ENCODE measurements around the gene PTRHD1. TPM values are rescaled to one million over a fixed set of nuclear protein-coding genes. Genes with fewer than 3 reads are reported as not detected.

PTRHD1 gene
- total and polyA plus RNA-seq, 11 donors = 12.6 to 37.1 (median 27.5) TPM

- WGBS, 4 donors = 89 to 97% (median 92%) methylated on average over 13 to 15 of the region's 15 CpGs
- H3K4me3 ChIP-seq = no peak overlapping the region
- no peak for DNase-seq
- intact Hi-C loops (cut with DNase I) = loop anchor here in 2 of 10 donors (10.0 kb wide), 2 partner anchors 373 to 597 kb away; no protein-coding TSS in a partner anchor
- ATAC-seq = no peak
- H3K27ac ChIP-seq = no peak overlapping the region
- TF ChIP-seq POLR2A (IDR thresholded peaks at IDR 0.05) (no peak), CTCF (IDR thresholded peaks at IDR 0.05) (no peak)
- H3K9me3 ChIP-seq = no peaks in the 10 kb centered on the region
- no peaks in the 10 kb centered on the region for H3K27me3 ChIP-seq
- peaks cover 0 to 8% (median 0%) of the 10 kb centered on the region in 12 donors for H3K4me1 ChIP-seq
- H3K36me3 ChIP-seq = peaks cover 0 to 70% (median 27%) of the 10 kb centered on the region in 9 donors
Measured at GRCh38 chr2:24821433-24821891, 28.3 kb upstream of the PTRHD1 start.

- 90 to 95% (median 93%) methylated on average over 15 to 17 of the region's 17 CpGs for WGBS, 4 donors
- H3K36me3 ChIP-seq = peaks cover 0 to 77% (median 32%) of the 10 kb centered on the region in 9 donors
- peaks cover 0 to 8% (median 0%) of the 10 kb centered on the region in 12 donors for H3K4me1 ChIP-seq
- ATAC-seq (no peak), DNase-seq (no peak)
- no peaks in the 10 kb centered on the region for H3K9me3 ChIP-seq
- no peak for TF ChIP-seq POLR2A (IDR thresholded peaks at IDR 0.05)
- TF ChIP-seq CTCF (IDR thresholded peaks at IDR 0.05) = no peak
- no peaks in the 10 kb centered on the region for H3K27me3 ChIP-seq
- intact Hi-C loops (cut with DNase I) = loop anchor here in 2 of 10 donors (10.0 kb wide), 2 partner anchors 374 to 596 kb away; no protein-coding TSS in a partner anchor
- H3K27ac ChIP-seq = no peak overlapping the region
- H3K4me3 ChIP-seq = no peak overlapping the region
Measured at GRCh38 chr2:24820598-24821432, 27.6 kb upstream of the PTRHD1 start.

GRCh38 chr2:24820175-24820513 is 27.0 kb upstream of the PTRHD1 start:
- Histone ChIP-seq H3K4me3 (no peak overlapping the region), H3K27me3 (no peaks in the 10 kb centered on the region), H3K27ac (no peak overlapping the region), H3K36me3 (peaks cover 0 to 84% (median 34%) of the 10 kb centered on the region in 9 donors), H3K4me1 (peaks cover 0 to 8% (median 0%) of the 10 kb centered on the region in 12 donors), H3K9me3 (no peaks in the 10 kb centered on the region)
- no peak for ATAC-seq
- DNase-seq = no peak
- WGBS, 4 donors = 89 to 95% (median 91%) methylated on average over 7 of the region's 7 CpGs
- intact Hi-C loops (cut with DNase I) = loop anchor here in 2 of 10 donors (10.0 kb wide), 2 partner anchors 375 to 595 kb away; no protein-coding TSS in a partner anchor
- TF ChIP-seq POLR2A (IDR thresholded peaks at IDR 0.05) = no peak

- Histone ChIP-seq H3K9me3 (no peaks in the 10 kb centered on the region), H3K4me3 (no peak overlapping the region), H3K27me3 (no peaks in the 10 kb centered on the region), H3K27ac (no peak overlapping the region), H3K36me3 (peaks cover 0 to 88% (median 34%) of the 10 kb centered on the region in 9 donors), H3K4me1 (peaks cover 0 to 8% (median 0%) of the 10 kb centered on the region in 12 donors)
- TF ChIP-seq CTCF (IDR thresholded peaks at IDR 0.05) = no peak
- no peak for TF ChIP-seq POLR2A (IDR thresholded peaks at IDR 0.05)
- WGBS, 4 donors = 81 to 88% (median 87%) methylated on average over 18 to 21 of the region's 21 CpGs
- no peak for DNase-seq
- intact Hi-C loops (cut with DNase I) = loop anchor here in 2 of 10 donors (10.0 kb wide), 2 partner anchors 375 to 595 kb away; no protein-coding TSS in a partner anchor
- no peak for ATAC-seq
Measured at GRCh38 chr2:24819442-24820174, 26.4 kb upstream of the PTRHD1 start.
